ENCODE data around the gene CHTOP.

The CHTOP gene

GRCh38 chr1:153683854-153684253 is 50.0 kb downstream of the CHTOP start:
- H3K4me3 ChIP-seq (ENCODE audit: low read depth, low read length), result no peak overlapping the region
- TF ChIP-seq, protein P1, sequence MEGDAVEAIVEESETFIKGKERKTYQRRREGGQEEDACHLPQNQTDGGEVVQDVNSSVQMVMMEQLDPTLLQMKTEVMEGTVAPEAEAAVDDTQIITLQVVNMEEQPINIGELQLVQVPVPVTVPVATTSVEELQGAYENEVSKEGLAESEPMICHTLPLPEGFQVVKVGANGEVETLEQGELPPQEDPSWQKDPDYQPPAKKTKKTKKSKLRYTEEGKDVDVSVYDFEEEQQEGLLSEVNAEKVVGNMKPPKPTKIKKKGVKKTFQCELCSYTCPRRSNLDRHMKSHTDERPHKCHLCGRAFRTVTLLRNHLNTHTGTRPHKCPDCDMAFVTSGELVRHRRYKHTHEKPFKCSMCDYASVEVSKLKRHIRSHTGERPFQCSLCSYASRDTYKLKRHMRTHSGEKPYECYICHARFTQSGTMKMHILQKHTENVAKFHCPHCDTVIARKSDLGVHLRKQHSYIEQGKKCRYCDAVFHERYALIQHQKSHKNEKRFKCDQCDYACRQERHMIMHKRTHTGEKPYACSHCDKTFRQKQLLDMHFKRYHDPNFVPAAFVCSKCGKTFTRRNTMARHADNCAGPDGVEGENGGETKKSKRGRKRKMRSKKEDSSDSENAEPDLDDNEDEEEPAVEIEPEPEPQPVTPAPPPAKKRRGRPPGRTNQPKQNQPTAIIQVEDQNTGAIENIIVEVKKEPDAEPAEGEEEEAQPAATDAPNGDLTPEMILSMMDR (IDR thresholded peaks at IDR 0.05; ENCODE audit: control insufficient read depth, extremely low read depth, insufficient read depth), result no peak
- DNase-seq (ENCODE audit: low read depth), result no peak

- H3K4me3 ChIP-seq (ENCODE audit: low read depth, low read length), result no peak overlapping the region
- TF ChIP-seq, protein P1 (IDR thresholded peaks at IDR 0.05; ENCODE audit: control insufficient read depth, extremely low read depth, insufficient read depth), result no peak
- no peak for DNase-seq (ENCODE audit: low read depth)
Measured at GRCh38 chr1:153684892-153685291, 51.0 kb downstream of the CHTOP start.

DNA sequence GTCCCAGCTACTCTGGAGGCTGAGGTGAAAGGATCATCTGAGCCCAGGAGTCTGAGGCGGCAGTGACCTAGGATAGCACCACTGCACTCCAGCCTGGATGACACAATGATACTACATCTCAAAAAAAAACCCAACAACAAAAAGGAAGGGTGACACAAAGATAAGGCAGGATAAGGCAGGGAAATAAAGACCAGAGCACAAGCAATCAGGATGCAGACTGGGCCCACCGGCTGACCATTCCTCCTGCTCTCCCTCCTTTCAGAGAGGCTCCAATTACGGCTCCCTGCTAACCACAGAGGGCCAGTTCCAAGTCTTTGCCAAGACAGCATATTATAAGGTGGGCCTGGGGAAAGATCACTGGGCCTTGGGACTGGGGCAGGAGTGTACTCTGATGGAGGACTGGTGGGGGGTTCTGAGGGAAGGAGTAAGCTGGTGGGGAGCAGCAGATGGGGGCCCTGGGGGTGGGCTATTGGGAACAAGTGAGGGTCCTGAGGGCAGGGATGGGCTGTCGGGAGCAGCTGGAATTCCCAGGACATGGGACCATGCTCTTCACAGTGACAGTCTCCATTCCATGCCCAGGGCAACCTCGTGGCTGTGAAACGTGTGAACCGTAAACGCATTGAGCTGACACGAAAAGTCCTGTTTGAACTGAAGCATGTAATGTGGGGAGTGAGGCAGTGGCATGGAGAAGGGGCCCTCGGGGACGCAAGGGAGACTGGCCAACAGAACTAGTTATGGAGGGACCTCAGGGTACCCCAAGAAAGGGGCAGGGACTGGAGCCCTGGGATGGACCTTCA is 51.9 kb downstream of the CHTOP start:
- DNase-seq (ENCODE audit: low read depth), result no peak
- no peak overlapping the region for H3K4me3 ChIP-seq (ENCODE audit: low read depth, low read length)
- TF ChIP-seq, protein P1 (IDR thresholded peaks at IDR 0.05; ENCODE audit: control insufficient read depth, extremely low read depth, insufficient read depth), result no peak

- no peak for DNase-seq (ENCODE audit: low read depth)
- no peak overlapping the region for H3K4me3 ChIP-seq (ENCODE audit: low read depth, low read length)
- TF ChIP-seq, protein P1 (IDR thresholded peaks at IDR 0.05; ENCODE audit: control insufficient read depth, extremely low read depth, insufficient read depth), result no peak
Measured at GRCh38 chr1:153687346-153688125, 53.7 kb downstream of the CHTOP start.

- TF ChIP-seq, protein P1 (IDR thresholded peaks at IDR 0.05; ENCODE audit: control insufficient read depth, extremely low read depth, insufficient read depth), result no peak
Measured at GRCh38 chr1:153688276-153688675, 54.4 kb downstream of the CHTOP start.

GRCh38 chr1:153688736-153689328 is 55.0 kb downstream of the CHTOP start:
- DNase-seq (ENCODE audit: low read depth), result no peak
- TF ChIP-seq, protein P1 (IDR thresholded peaks at IDR 0.05; ENCODE audit: control insufficient read depth, extremely low read depth, insufficient read depth), result no peak
- no peak overlapping the region for H3K4me3 ChIP-seq (ENCODE audit: low read depth, low read length)

More at GRCh38 chr1:153688276-153688675, 54.4 kb downstream of the CHTOP start:
- H3K4me3 ChIP-seq (ENCODE audit: low read depth, low read length), result no peak overlapping the region
- DNase-seq (ENCODE audit: low read depth), result no peak

Data from LNCaP clone FGC (cell line).